ENCODE data around the gene DNAH12.
"Not testable (repeated sequence)": the region's sequence is repeated elsewhere in the genome, so short reads cannot be mapped to it uniquely, and the experiment has no call there.

The DNAH12 gene

GRCh38 chr3:57538465-57538864, 5.7 kb downstream of the DNAH12 start:
- H3K4me3 ChIP-seq: no peak overlapping the region
- peak overlapping the region in 5 of 21 experiments; percentile 12 to 36 (median 32) for H3K27ac ChIP-seq

DNA sequence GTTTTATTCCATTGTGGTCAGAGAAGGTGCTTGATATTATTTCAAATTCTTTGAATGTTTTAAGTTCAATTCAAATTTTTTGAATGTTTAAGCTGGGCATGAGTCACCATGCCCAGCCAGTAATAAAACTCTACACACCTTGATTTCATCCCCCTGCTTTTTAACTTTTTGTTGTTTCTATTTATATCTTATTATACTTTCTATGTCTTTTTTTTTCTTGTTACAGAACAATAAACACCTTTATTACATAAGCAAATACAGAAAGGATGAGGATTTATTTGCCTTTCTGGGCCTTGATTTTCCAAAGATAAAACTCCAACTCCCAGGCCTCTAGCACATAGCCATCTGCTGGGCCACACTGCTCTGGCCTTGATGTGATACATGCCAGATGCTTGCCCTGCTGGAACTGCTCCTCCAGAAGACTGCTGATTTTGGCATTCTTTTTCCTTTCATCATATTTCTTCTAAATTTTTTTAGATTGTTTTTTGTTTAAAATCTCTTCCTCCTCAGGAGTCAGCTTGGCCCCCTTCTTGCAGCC, 14.0 kb downstream of the DNAH12 start:
- no peak overlapping the region for H3K4me3 ChIP-seq
- no peak overlapping the region for H3K27ac ChIP-seq

DNA sequence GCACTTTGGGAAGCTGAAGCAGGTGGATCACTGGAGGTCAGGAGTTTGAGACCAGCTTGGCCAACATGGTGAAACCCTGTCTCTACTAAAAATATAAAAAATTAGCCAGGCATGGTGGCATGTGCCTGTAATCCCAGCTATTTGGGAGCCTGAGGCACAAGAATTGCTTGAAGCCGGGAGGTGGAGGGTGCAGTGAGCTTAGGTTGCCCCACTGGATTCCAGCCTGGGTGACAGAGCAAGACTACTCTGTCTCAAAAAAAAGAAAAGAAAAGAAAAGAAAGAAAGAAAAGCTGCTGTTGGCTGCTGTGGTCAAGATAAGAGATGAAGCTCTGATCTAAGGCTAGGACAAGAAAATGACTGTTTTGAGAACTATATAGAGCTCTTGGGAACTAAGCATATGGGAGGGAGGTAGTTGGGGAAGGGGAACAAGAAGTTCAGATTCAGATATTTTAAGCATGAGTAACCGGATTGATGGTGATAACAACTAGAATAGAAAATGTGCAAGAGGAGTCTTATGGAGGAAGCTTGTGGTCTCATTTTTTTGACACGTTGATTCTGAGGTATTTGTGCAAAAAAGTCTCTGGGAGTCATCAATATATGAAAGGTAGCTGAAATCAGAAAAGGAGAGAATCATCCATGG, 25.7 kb downstream of the DNAH12 start:
- Histone ChIP-seq H3K27ac (no peak overlapping the region), H3K4me3 (no peak overlapping the region)

DNA sequence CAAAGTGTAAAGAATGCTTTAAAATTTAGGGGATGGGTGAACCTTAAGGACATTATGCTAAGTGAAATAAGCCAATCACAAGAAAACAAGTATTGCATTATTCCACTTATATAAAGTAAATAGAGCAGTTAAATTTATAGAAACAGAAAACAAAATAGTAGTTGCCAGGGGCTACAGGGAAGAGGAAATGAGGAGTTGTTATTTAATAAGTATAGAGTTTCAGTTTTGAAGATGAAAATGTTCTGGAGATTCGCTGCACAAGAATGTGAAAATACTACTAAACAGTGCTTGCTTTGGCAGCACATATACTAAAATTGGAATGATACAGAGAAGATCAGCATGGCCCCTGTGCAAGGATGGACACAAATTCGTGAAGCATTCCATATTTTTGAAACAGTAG, 32.0 kb downstream of the DNAH12 start:
- H3K27ac ChIP-seq: no peak overlapping the region
- H3K4me3 ChIP-seq: no peak overlapping the region

GRCh38 chr3:57505901-57506300, 38.2 kb downstream of the DNAH12 start:
- no peak overlapping the region for H3K27ac ChIP-seq
- no peak overlapping the region for H3K4me3 ChIP-seq

GRCh38 chr3:57500506-57500905, 43.6 kb downstream of the DNAH12 start:
- H3K27ac ChIP-seq: no peak overlapping the region
- no peak overlapping the region for H3K4me3 ChIP-seq

DNA sequence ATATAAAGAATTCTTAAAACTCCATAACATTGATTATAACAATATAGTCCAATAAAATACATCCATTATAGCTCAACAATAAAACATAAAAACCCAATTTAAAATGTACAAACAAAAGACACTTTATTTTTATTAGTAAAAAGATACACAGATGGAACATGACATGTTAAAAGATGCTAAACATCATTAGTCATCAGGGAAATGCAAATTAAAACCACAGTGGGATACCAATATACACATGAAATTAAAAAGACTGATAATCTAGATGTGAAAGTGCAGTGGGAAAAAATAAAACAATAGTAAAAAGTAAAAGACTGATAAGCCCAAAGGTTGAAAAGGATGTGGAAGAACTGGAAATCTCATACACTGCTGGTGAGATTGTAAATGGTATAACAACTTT, 46.2 kb downstream of the DNAH12 start:
- Histone ChIP-seq H3K27ac (no peak overlapping the region), H3K4me3 (no peak overlapping the region)

DNA sequence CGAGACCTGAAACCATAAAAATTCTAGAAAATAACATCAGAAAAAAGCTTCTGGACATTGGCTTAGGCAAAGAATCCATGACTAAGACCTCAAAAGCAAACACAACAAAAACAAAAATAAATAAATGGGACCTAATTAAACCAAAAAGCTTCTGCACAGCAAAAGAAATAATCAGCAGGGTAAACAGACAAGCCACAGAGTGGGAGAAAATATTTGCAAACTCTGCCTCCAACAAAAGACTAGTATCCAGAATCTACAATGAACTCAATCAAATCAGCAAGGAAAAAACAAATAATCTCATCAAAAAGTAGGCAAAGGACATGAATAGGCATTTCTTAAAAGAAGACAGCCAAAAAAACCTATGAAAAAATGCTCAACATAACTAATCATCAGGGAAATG, 59.6 kb downstream of the DNAH12 start:
- H3K27ac ChIP-seq: no peak overlapping the region
- H3K4me3 ChIP-seq: no peak overlapping the region

GRCh38 chr3:57477193-57477592, 67.0 kb downstream of the DNAH12 start:
- H3K4me3 ChIP-seq, H3K27ac ChIP-seq: not testable (repeated sequence)

- Histone ChIP-seq H3K27ac (no peak overlapping the region), H3K4me3 (no peak overlapping the region)
Measured at GRCh38 chr3:57464801-57465200, 79.3 kb downstream of the DNAH12 start.

GRCh38 chr3:57464011-57464410, 80.1 kb downstream of the DNAH12 start:
- no peak overlapping the region for H3K27ac ChIP-seq
- no peak overlapping the region for H3K4me3 ChIP-seq

DNA sequence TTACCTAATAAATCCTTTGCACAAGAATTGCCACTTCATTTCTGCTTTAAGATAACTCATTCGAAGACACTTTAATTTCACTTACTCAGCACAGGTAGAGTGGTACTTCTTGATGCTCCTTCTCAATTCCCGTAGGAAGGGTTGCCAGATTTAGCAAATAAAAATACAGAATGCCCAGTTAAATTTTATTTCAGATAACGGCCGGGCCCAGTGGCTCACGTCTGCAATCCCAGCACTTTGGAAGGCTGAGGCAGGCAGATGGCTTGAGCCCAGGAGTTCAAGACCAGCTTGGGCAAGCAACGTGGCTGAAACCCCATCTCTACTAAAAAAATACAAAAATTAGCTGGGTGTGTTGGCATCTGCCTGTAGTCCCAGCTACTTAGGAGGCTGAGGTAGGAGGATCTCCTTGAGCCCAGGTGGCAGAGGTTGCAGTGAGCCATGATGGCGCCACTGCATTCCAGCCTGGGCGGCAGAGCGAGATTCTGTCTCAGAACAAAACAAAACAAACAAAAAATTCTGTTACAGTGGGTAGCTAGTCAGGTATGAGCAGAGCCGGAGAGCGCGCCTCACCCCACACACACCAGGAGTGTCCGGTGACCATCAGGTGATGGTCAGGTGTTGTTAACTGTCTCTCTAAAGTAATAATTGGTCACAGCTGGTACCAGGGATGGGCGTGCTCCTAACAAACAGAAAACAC, 92.8 kb downstream of the DNAH12 start:
- Histone ChIP-seq H3K4me3 (no peak overlapping the region), H3K27ac (no peak overlapping the region)

GRCh38 chr3:57449276-57449847, 94.8 kb downstream of the DNAH12 start:
- H3K27ac ChIP-seq, H3K4me3 ChIP-seq: not testable (repeated sequence)

DNA sequence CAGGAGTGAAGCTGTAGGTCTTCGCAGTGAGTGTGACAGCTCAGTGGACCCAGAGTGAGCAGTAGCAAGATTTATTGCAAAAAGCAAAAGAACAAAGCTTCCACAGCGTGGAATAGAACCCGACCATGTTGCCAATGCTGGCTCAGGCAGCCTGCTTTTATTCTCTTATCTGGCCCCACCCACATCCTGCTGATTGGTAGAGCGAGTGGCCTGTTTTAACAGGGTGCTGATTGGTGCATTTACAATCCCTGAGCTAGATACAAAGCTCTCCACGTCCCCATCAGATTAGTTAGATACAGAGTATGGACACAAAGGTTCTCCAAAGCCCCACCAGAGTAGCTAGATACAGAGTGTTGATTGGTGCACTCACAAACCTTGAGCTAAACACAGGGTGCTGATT, 95.7 kb downstream of the DNAH12 start:
- not testable (repeated sequence) for H3K4me3 ChIP-seq, H3K27ac ChIP-seq

GRCh38 chr3:57446318-57446841, 97.8 kb downstream of the DNAH12 start:
- Histone ChIP-seq H3K27ac (no peak overlapping the region), H3K4me3 (no peak overlapping the region)

GRCh38 chr3:57444469-57444868, 99.7 kb downstream of the DNAH12 start:
- Histone ChIP-seq H3K27ac (no peak overlapping the region), H3K4me3 (no peak overlapping the region)

- H3K27ac ChIP-seq, H3K4me3 ChIP-seq: not testable (repeated sequence)
Measured at GRCh38 chr3:57440144-57440543, 104.0 kb downstream of the DNAH12 start.

GRCh38 chr3:57438460-57438859, 105.7 kb downstream of the DNAH12 start:
- H3K27ac ChIP-seq, H3K4me3 ChIP-seq: not testable (repeated sequence)

- Histone ChIP-seq H3K4me3 (no peak overlapping the region), H3K27ac (no peak overlapping the region)
Measured at GRCh38 chr3:57436195-57436761, 107.9 kb downstream of the DNAH12 start.

DNA sequence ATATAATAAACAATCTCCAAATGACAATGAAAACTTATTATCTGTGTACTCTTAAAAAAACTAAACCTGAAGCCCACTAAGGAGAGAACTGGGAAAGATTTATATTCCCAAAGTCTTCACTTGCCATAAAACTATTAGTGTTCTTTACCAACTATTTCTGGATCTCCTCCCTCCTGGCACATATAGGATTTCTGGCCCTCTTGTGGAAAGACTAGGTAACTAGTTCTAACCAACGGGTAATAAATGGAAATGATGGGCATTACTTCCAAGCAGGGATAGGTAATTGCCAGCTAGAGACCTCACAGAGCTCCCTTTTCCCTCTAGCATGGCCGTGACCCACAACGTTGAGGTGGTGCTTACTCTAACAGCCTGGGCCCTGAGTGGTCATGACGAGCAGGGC, 110.1 kb downstream of the DNAH12 start:
- no peak overlapping the region for H3K4me3 ChIP-seq
- H3K27ac ChIP-seq: no peak overlapping the region

DNA sequence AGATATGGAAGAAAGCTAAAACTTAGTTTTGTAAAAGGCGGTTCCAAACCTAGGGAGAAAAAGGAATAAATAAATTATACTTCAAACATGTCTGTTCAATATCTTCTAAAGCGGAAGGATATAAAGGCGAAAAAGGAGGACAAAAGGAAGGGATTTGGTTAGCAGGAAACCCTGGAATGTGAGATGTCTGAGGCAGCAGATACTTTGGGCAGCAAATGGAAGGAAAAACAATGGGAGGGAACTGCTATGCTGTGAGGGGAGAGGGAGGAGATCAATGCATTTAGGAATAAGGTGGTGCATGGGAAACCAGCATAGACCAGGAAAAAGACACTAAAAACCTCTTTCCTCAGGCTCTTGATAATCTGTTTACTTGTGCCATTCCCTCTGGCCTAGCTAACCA, 120.8 kb downstream of the DNAH12 start:
- H3K4me3 ChIP-seq: no peak overlapping the region
- no peak overlapping the region for H3K27ac ChIP-seq
